Measurements from ENCODE around the gene DCP1B. TPM values are rescaled to one million over a fixed set of nuclear protein-coding genes. Genes with fewer than 3 reads are reported as not detected.

DCP1B gene
- total RNA-seq, 2 donors from 2014 or later = 11.3 TPM

DNA sequence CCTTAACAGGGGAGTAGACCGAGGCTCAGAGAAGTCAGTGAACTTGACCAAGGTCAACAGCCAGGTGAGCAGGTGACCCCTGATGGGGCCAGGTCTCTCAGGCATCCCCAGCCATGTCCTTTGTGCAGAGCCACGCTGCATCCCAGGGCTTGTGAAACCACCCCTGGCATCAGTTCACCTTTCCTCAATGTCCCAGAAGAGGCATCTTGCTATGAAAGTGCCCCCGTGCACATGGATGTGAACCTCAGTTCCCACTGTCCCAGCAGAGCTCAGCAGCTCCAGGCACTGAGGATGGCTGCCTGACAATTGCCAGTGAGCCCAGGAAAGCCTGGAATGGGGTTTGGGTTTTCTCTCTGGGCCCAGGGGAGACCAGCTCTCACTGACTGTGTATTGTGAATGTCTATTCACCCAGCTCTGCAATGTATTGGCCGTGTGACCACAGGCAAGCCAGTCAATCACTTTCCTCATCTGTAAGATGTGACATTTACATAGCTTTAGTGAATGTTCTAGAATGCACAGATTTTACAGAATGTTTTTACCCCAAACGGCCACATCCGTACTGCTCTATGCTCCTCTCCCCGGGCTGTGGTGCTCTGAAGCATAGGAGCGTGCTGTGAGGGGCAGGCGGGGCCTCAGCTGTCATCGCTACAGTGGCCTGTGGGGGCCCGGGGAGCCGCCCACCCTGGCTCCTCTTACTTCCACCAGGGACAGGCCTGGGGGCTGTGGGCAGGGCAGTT lies 90.7 kb downstream of the DCP1B start:
- H3K36me3 Mint-ChIP-seq = no peaks in the 10 kb centered on the region
- no peak overlapping the region for H3K27ac Mint-ChIP-seq
- H3K27me3 Mint-ChIP-seq = peaks cover 6 to 15% of the 10 kb centered on the region in 2 donors

DNA sequence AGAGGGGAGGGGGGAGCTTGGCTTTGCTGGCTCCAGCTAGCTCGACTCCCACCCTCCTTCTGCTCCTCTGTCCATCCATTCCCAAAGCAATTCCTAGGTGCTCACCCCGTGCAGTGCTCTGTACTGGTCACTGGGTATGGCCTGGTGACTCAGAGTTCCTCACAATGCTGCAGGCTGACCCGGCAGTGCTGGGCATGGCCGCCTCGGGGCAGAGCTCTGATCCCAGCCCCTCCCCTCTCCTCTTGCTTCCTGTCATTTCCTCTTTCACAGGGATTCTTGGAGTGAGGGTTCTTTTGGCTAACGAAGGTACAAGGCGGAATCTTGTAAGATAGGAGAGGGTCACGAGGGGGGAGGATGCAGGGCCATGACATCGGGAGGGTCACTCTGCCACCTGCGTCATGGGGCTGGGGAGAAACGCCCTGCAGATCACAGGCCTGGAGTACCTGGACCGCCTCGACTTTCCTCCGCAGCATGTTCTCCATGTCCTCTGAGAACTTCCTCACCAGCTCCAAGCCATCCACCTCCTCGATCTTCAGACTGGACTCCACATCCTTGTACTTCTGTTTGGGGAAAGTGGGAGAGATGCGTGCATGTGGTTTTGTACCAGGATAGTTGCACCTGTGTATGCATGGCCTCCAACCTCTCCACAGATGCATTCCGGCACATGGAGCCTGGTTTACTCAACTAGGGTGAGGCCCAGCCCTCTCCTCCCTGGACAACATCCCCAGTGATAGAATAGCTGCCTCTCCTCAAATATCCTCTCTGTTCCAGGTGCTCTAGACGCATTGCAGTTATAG lies 91.5 kb downstream of the DCP1B start:
- ATAC-seq = no peak
- DNase-seq (ENCODE audit: low spot score) = no peak
- peaks cover 6 to 17% of the 10 kb centered on the region in 2 donors for H3K27me3 Mint-ChIP-seq
- H3K4me1 Mint-ChIP-seq (ENCODE audit: low read depth in 2 of 2) = peaks cover 15 to 16% of the 10 kb centered on the region in 2 donors
- no peaks in the 10 kb centered on the region for H3K36me3 Mint-ChIP-seq
- H3K9me3 Mint-ChIP-seq = no peaks in the 10 kb centered on the region
- no peak overlapping the region for H3K4me3 Mint-ChIP-seq
- H3K27ac Mint-ChIP-seq = no peak overlapping the region

More for the DNA sequence above, 90.7 kb downstream of the DCP1B start:
- H3K9me3 Mint-ChIP-seq = no peaks in the 10 kb centered on the region
- ATAC-seq (no peak), DNase-seq (ENCODE audit: low spot score) (no peak)
- H3K4me3 Mint-ChIP-seq = no peak overlapping the region
- peaks cover 13 to 16% of the 10 kb centered on the region in 2 donors for H3K4me1 Mint-ChIP-seq (ENCODE audit: low read depth in 2 of 2)

DNA sequence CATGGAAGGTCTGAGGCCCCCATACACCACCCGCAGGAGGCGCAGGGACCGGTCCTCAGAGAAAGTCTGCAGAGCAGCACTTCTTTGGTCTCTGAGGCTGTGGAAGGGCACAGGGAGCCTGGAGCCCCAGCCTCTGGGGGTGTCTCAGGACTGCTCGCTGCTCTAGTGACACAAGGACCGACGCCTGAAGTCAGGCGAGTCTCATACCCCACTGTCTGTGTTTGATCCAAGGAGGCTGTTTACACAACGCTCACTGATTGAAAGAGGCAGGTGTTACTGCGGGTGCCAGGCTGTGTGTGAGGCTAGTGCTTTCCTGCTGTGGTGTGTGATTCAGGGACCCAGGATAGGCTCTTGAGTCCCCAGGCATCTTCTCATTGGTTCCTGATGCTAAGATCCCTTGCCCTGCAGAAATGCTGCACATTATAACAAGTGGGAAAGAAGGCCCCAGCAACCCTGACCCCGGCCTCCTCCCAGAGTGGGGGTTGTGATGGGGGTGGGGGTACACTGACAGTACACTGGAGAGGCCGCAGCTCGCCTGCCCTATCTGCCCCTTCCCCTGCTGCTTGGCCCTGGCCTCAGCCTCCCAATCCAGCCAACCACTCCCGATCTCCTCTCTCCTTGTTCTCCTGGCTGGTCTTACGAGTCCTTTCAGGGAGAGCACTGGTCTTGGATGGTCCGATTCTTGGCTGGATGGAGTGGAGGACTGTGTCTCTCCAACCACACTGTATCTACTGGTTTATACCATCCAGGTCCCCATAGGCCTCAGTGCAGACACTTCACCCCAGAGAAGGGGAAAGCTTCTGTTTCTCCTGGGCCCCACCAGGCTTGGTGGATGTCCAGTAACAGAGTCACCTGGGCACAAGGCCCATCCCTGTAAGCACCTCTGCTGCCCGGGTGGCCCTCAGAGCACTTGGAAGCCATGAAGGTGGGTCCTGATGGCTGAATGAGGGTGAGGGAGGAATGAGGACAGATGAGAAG lies 92.4 kb downstream of the DCP1B start:
- Mint-ChIP-seq H3K9me3 (no peaks in the 10 kb centered on the region), H3K4me3 (no peak overlapping the region), H3K27me3 (peaks cover 6 to 21% of the 10 kb centered on the region in 2 donors), H3K36me3 (no peaks in the 10 kb centered on the region), H3K4me1 (ENCODE audit: low read depth in 2 of 2) (peaks cover 16% of the 10 kb centered on the region in 2 donors), H3K27ac (no peak overlapping the region)
- ATAC-seq (no peak), DNase-seq (ENCODE audit: low spot score) (no peak)

DNA sequence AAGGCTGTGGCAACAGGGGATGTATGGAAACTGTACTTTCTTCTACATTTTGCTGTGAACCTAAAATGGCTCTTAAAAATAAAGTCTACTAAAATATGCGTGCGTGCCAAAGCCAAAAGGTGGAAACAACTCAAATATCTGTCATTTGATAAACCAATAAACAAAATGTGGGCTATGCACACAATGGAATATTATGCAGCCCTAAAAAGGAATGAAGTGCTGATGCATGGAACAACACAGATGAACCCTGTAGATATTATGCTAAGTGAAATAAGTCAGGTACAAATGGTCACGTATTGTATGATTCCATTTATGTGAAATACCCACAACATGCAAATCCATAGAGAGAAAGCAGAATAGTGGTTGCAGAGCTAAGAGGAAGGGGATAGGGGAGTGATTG lies 93.8 kb downstream of the DCP1B start:
- H3K4me3 Mint-ChIP-seq = no peak overlapping the region
- DNase-seq (ENCODE audit: low spot score) = no peak
- peaks cover 6 to 18% of the 10 kb centered on the region in 2 donors for H3K27me3 Mint-ChIP-seq
- no peaks in the 10 kb centered on the region for H3K9me3 Mint-ChIP-seq
- no peak overlapping the region for H3K27ac Mint-ChIP-seq
- peaks cover 10% of the 10 kb centered on the region for H3K36me3 Mint-ChIP-seq
- peaks cover 6 to 7% of the 10 kb centered on the region in 2 donors for H3K4me1 Mint-ChIP-seq (ENCODE audit: low read depth in 2 of 2)
- ATAC-seq = no peak

DNA sequence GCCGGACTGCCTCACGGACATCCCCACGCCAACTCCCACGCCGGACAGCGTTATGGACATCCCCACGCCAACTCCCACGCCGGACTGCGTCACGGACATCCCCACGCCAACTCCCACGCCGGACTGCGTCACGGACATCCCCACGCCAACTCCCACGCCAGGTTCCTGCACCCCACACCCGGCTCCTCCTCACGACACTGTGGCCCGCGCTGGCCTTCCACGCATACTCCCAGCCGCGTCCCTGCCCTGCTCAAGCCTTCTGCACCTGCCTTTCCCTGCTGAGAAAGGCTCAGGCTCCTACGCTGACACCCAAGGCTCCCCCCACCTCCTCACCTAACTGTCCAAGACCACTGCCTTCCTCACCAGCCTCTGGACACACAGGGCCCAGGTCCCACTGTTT lies 95.5 kb downstream of the DCP1B start:
- Mint-ChIP-seq H3K36me3 (peaks cover 14% of the 10 kb centered on the region), H3K27ac (no peak overlapping the region), H3K9me3 (peaks cover 4% of the 10 kb centered on the region), H3K27me3 (peaks cover 6 to 21% of the 10 kb centered on the region in 2 donors), H3K4me1 (ENCODE audit: low read depth in 2 of 2) (peaks cover 0 to 3% of the 10 kb centered on the region in 2 donors), H3K4me3 (no peak overlapping the region)
- DNase-seq (ENCODE audit: low spot score) (no peak), ATAC-seq (no peak)

DNA sequence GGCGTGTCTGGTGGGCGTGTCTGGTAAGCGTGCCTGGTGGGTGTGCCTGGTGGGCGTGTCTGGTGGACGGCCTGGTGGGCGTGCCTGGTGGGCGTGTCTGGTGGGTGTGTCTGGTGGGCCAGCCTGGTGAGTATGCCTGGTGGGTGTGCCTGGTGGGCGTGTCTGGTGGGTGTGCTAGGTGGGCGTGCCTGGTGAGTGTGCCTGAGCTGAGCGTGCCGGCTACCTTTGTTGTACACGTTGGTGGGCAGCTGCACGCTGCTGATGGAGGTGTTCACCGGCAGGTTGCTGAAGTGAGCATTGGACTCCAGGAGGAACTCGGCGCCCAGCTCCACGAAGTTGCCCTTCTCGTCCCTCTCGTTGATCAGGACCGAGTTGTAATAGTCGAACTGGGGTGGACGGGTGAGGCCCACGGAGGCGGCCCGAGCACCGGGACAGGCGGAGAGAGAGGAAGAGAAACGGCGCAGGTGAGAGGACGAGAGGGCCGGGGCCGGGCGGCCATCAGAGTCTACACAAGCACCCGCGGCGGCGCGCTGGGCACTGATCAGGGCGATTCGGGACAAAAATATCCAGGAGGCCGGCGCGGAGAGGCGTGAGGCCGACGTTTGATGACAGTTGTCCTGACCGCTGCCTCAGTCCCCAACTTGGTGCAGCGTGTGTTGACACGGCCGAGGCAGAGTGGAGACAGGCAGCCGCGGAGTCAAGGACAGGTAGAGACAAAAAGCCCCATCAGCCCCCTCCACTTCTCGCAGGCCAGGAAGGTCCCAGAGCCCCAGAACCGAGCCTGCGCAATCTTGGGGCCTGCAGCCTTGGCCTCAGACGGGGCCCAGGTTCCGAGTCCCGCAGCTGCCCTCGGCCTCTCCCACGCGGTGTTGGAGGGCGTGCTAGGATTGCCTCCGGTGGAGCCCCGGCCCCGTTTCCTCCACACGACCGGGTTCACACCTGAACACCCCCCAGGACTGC lies 96.3 kb downstream of the DCP1B start:
- Mint-ChIP-seq H3K27ac (no peak overlapping the region), H3K9me3 (peaks cover 9% of the 10 kb centered on the region), H3K4me1 (ENCODE audit: low read depth in 2 of 2) (peaks cover 0 to 3% of the 10 kb centered on the region in 2 donors), H3K36me3 (peaks cover 21% of the 10 kb centered on the region), H3K4me3 (no peak overlapping the region), H3K27me3 (peaks cover 10 to 25% of the 10 kb centered on the region in 2 donors)
- DNase-seq (ENCODE audit: low spot score) (no peak), ATAC-seq (peak; percentile 20 to 46)

DNA sequence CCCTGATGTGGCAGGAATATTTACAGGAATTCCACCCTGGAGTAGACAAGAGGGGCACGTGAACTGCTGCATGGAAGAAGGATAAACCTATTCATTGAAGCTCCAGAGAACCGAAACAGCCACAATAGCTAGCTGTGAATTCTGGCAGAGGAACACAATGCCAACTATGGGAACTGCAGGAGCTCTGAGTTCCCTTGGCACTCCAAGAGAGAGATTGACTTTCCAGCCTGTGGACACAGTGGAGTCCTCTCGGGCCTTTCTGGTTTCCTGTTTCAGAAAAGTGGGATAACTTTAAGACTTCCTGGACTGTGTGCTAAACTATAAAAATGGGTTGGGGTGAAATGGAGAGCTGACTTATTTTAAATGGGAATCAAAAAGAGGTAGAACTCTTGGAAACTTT lies 97.7 kb downstream of the DCP1B start:
- H3K9me3 Mint-ChIP-seq = peaks cover 19% of the 10 kb centered on the region
- H3K4me3 Mint-ChIP-seq = no peak overlapping the region
- ATAC-seq (no peak), DNase-seq (ENCODE audit: low spot score) (no peak)
- H3K27me3 Mint-ChIP-seq = peaks cover 23 to 31% of the 10 kb centered on the region in 2 donors
- H3K4me1 Mint-ChIP-seq (ENCODE audit: low read depth in 2 of 2) = peaks cover 0 to 3% of the 10 kb centered on the region in 2 donors
- H3K27ac Mint-ChIP-seq = no peak overlapping the region
- H3K36me3 Mint-ChIP-seq = peaks cover 34% of the 10 kb centered on the region

DNA sequence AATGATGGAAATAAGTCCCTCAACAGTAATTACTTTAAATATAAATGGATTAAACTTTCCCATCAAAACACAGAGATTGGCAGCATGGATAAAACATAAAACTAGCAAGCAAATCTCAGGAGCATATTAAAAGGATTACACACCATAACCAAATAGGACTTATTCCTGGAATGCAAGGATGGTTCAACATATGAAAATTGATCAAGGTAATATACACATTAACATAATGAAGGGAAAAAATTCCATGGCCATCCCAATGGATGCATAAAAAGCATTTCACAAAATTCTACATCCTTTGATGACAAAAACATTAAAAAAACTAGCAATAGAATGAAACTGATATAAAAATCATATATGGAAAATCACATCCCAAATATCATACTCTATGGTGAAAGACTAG lies 99.4 kb downstream of the DCP1B start:
- H3K27me3 Mint-ChIP-seq = peaks cover 32 to 35% of the 10 kb centered on the region in 2 donors
- peaks cover 20% of the 10 kb centered on the region for H3K9me3 Mint-ChIP-seq
- H3K27ac Mint-ChIP-seq = no peak overlapping the region
- peaks cover 37% of the 10 kb centered on the region for H3K36me3 Mint-ChIP-seq
- ATAC-seq (no peak), DNase-seq (ENCODE audit: low spot score) (no peak)
- peaks cover 0 to 3% of the 10 kb centered on the region in 2 donors for H3K4me1 Mint-ChIP-seq (ENCODE audit: low read depth in 2 of 2)
- no peak overlapping the region for H3K4me3 Mint-ChIP-seq

DNA sequence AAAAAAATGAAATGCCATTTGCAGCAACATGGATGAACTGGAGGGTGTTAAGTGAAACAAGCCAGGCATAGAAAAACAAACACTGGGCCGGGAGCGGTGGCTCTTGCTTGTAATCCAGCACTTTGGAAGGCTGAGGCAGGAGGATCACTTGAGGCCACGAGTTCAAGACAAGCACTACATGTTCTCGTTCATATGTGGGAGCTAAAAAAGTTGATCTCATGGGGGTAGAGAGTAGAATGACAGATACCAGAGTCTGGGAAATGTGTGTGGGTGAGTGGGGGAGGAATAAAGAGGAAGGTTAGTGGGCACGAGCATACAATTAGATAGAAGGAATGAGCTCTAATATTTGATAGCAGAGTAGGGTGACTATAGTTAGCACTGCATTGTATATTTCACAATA lies 107.3 kb downstream of the DCP1B start:
- Mint-ChIP-seq H3K27me3 (peaks cover 41 to 77% of the 10 kb centered on the region in 2 donors), H3K27ac (no peak overlapping the region), H3K4me3 (no peak overlapping the region), H3K9me3 (peaks cover 11% of the 10 kb centered on the region), H3K36me3 (peaks cover 23% of the 10 kb centered on the region), H3K4me1 (ENCODE audit: low read depth in 2 of 2) (no peaks in the 10 kb centered on the region)
- ATAC-seq (no peak), DNase-seq (ENCODE audit: low spot score) (no peak)

Other genes with a start within 250 kb of the DCP1B start
- not detected for gene LRTM2, start 183.9 kb downstream of the DCP1B start, total RNA-seq
- gene CACNA2D4, start 85.8 kb downstream of the DCP1B start, total RNA-seq = 10 to 100 TPM in 1 of 2 donors, 1 to 10 TPM in 1; 4.5 to 12.1 TPM
- under 1 TPM in 1 of 2 donors, not detected in 1; 0.06 TPM for gene CACNA1C, start 48.5 kb upstream of the DCP1B start, total RNA-seq

All from natural killer cell treated with Interleukin-12 subunit alpha and Interleukin-12 subunit beta and Interleukin-15 and Interleukin-18, amount 100 ng/mL, for 72 hours (primary cell).